Activated CD4-positive, alpha-beta T cell treated with anti-CD3 and anti-CD28 coated beads, Interleukin-2, amount 50 U/mL, for 16 hours (primary cell): ENCODE data around the gene ITIH2.
A peak's percentile ranks its signal among the peaks of the same experiment; 100 is the strongest.
"Not testable (repeated sequence)": the region's sequence is repeated elsewhere in the genome, so short reads cannot be mapped to it uniquely, and the experiment has no call there.

ENCODE experiments used
- DNase-seq: peaks from one replicate; pipeline ENCODE4 v3.0.0-alpha.2; 2020

ITIH2 gene

GRCh38 chr10:7703140-7703539 is at the start of gene ITIH2:
Gene ITIH2 (plus strand): TSS chr10:7703316. CDS start chr10:7703435, 119 bp downstream.
- DNase-seq = no peak

GRCh38 chr10:7657079-7657478 is 46.0 kb upstream of the ITIH2 start:
- DNase-seq = not testable (repeated sequence)

GRCh38 chr10:7657552-7657951 is 45.6 kb upstream of the ITIH2 start:
- DNase-seq = no peak

GRCh38 chr10:7659560-7659959 is 43.6 kb upstream of the ITIH2 start:
- no peak for DNase-seq

- no peak for DNase-seq
Measured at GRCh38 chr10:7662522-7662921, 40.6 kb upstream of the ITIH2 start.

GRCh38 chr10:7664707-7665106 is 38.4 kb upstream of the ITIH2 start:
- no peak for DNase-seq

- DNase-seq = no peak
Measured at GRCh38 chr10:7665767-7666166, 37.3 kb upstream of the ITIH2 start.

- DNase-seq = no peak
Measured at GRCh38 chr10:7666253-7667023, 36.7 kb upstream of the ITIH2 start, which contains the start of gene ITIH5. Gene ITIH5 (minus strand): TSS chr10:7666966. CDS start chr10:7666892, 74 bp downstream.

GRCh38 chr10:7667262-7668141 is 35.6 kb upstream of the ITIH2 start:
- DNase-seq = no peak

GRCh38 chr10:7670157-7670556 is 33.0 kb upstream of the ITIH2 start:
- no peak for DNase-seq

GRCh38 chr10:7672341-7673134 is 30.6 kb upstream of the ITIH2 start:
- DNase-seq = no peak

- no peak for DNase-seq
Measured at GRCh38 chr10:7679256-7679655, 23.9 kb upstream of the ITIH2 start.

- not testable (repeated sequence) for DNase-seq
Measured at GRCh38 chr10:7680078-7680477, 23.0 kb upstream of the ITIH2 start.

GRCh38 chr10:7686351-7687171 is 16.6 kb upstream of the ITIH2 start:
- no peak for DNase-seq

GRCh38 chr10:7687228-7687907 is 15.7 kb upstream of the ITIH2 start:
- peak; percentile 85 for DNase-seq

GRCh38 chr10:7689591-7689990 is 13.5 kb upstream of the ITIH2 start:
- no peak for DNase-seq

GRCh38 chr10:7690885-7691597 is 12.1 kb upstream of the ITIH2 start:
- peak; percentile 30 for DNase-seq

- DNase-seq = not testable (repeated sequence)
Measured at GRCh38 chr10:7692368-7692767, 10.7 kb upstream of the ITIH2 start.

- not testable (repeated sequence) for DNase-seq
Measured at GRCh38 chr10:7693194-7693593, 9.9 kb upstream of the ITIH2 start.

- DNase-seq = no peak
Measured at GRCh38 chr10:7696545-7696944, 6.6 kb upstream of the ITIH2 start.

GRCh38 chr10:7697426-7697825 is 5.7 kb upstream of the ITIH2 start:
- no peak for DNase-seq
